SK-N-MC (cell line): ENCODE measurements around the gene SLFN13.
"Not testable (repeated sequence)": the region's sequence is repeated elsewhere in the genome, so short reads cannot be mapped to it uniquely, and the experiment has no call there.

ENCODE experiments used
- DNase-seq: peaks from one replicate; pipeline ENCODE4 v3.0.0-alpha.2; 2011; ENCODE audit warnings: low read depth, low spot score
- H3K27ac ChIP-seq: fragments of 200-600 bp; sonication (generic); 2 replicates; pipeline ENCODE4 v1.5.1; 2016; ENCODE audit warnings: mixed run types
- H3K36me3 ChIP-seq: fragments of 200-600 bp; sonication (generic); 2 replicates; pipeline ENCODE4 v1.6.1; 2017; ENCODE audit warnings: antibody characterized with exemption, low read length, mixed read lengths; ENCODE audit not compliant: insufficient read depth
- H3K4me3 ChIP-seq: fragments of 200-600 bp; sonication (generic); 2 replicates; pipeline ENCODE4 v1.5.1; 2016
- H3K9ac ChIP-seq: fragments of 200-600 bp; sonication (generic); 2 replicates; pipeline ENCODE4 v1.8.0; 2017; ENCODE audit warnings: mixed run types, mixed read lengths; ENCODE audit not compliant: insufficient read length
- H3K9me3 ChIP-seq: fragments of 200-600 bp; sonication (generic); 2 replicates; pipeline ENCODE4 v1.6.1; 2017; ENCODE audit warnings: low read depth, mild to moderate bottlenecking, antibody characterized with exemption, low read length, moderate library complexity, mixed read lengths
- EZH2 ChIP-seq: fragments of 200-600 bp; sonication (generic); IDR thresholded peaks from one replicate; pipeline ENCODE4 v1.6.1; 2017; ENCODE audit warnings: antibody characterized with exemption
- FOXP2 ChIP-seq: optimal IDR thresholded peaks from 2 replicates; pipeline ENCODE3; 2011; ENCODE audit warnings: mild to moderate bottlenecking, moderate library complexity; ENCODE audit not compliant: insufficient read depth; ENCODE audit errors: extremely low read length, control extremely low read depth
- POLR2AphosphoS5 ChIP-seq: IDR thresholded peaks from 2 replicates; pipeline ENCODE4 v1.6.1; 2012; ENCODE audit warnings: mild to moderate bottlenecking, low read depth, low read length, borderline replicate concordance

SLFN13 gene

GRCh38 chr17:35448899-35449227 is 297 bp upstream of the SLFN13 start:
- H3K4me3 ChIP-seq, result no peak overlapping the region
- TF ChIP-seq EZH2, result no peak
- TF ChIP-seq POLR2AphosphoS5, result no peak
- TF ChIP-seq FOXP2, result no peak
- no peak for DNase-seq
- no peaks in the 10 kb centered on the region for H3K9me3 ChIP-seq
- H3K9ac ChIP-seq, result no peak overlapping the region
- no peak overlapping the region for H3K27ac ChIP-seq
- no peaks in the 10 kb centered on the region for H3K36me3 ChIP-seq

GRCh38 chr17:35447499-35447898 is 1.1 kb downstream of the SLFN13 start:
- Histone ChIP-seq H3K27ac (no peak overlapping the region), H3K4me3 (no peak overlapping the region), H3K9me3 (no peaks in the 10 kb centered on the region), H3K9ac (no peak overlapping the region), H3K36me3 (no peaks in the 10 kb centered on the region)
- DNase-seq, result no peak
- TF ChIP-seq POLR2AphosphoS5, result no peak
- TF ChIP-seq FOXP2, result no peak
- no peak for TF ChIP-seq EZH2

DNA sequence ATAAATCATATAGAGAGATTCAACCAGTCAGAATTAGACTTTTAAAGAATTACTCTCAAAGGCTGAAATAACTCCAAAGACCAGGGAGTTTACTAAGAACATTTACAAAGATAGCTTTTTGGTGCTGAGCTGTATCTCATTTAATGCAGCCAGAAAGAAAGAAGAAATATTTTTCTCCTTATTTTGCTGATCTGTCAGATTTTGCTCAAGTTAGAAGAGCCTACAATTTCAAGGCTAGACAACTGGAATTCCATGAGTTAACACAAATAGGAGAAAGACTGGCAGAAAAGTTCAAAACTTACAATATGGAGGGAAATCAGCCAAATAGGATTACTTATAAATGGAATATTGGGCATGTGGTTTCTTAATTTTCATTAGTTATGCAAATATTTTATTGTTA is 10.1 kb downstream of the SLFN13 start:
- H3K36me3 ChIP-seq, result no peaks in the 10 kb centered on the region
- H3K9me3 ChIP-seq, result no peaks in the 10 kb centered on the region
- TF ChIP-seq FOXP2, result no peak
- no peak for TF ChIP-seq POLR2AphosphoS5
- no peak for TF ChIP-seq EZH2
- DNase-seq, result no peak
- no peak overlapping the region for H3K9ac ChIP-seq
- peak overlapping the region; percentile 80 for H3K27ac ChIP-seq
- no peak overlapping the region for H3K4me3 ChIP-seq

DNA sequence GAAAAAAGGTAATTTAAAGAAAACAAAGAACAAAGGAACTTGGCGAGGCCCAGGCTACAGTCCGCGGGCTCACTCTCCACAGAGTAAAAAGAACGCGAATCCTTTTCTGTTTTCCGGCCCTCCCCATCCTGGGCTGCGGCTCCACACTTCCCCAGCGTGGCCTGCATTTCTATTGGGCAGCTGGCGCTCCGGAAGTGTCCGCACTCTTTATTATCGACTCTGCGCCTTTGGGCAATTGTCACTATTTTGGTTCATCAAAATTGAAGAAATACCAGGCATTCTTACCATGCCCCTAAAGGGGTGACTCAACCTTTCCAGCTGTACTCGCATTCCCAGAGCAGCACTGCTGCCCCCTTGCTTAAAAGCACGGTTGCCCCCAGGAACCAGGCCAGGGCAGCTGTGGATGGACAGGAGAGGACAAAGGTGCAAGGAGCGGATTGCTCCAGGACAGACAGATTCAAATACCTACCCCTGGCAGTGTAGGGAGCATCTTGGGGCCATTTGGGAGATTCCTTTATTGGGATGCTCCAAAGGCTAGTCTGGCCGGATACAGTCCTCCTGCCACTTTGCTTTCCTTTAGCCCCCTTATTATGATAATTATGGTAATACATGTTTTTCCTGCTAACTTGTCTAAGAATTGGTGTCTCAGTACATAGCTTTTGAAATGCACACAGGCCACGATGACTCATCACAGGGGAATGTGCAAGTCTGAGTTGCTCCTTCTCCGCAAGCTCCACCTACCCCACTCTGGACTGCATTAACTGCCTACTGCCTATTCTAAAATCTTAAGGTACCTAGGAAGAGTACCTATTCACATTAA is 15.3 kb downstream of the SLFN13 start:
- Histone ChIP-seq H3K9ac (no peak overlapping the region), H3K36me3 (no peaks in the 10 kb centered on the region), H3K9me3 (no peaks in the 10 kb centered on the region), H3K27ac (peak overlapping the region; percentile 90), H3K4me3 (peak overlapping the region; percentile 29)
- DNase-seq, result peak; percentile 87
- no peak for TF ChIP-seq EZH2
- TF ChIP-seq FOXP2, result peak; percentile 72

DNA sequence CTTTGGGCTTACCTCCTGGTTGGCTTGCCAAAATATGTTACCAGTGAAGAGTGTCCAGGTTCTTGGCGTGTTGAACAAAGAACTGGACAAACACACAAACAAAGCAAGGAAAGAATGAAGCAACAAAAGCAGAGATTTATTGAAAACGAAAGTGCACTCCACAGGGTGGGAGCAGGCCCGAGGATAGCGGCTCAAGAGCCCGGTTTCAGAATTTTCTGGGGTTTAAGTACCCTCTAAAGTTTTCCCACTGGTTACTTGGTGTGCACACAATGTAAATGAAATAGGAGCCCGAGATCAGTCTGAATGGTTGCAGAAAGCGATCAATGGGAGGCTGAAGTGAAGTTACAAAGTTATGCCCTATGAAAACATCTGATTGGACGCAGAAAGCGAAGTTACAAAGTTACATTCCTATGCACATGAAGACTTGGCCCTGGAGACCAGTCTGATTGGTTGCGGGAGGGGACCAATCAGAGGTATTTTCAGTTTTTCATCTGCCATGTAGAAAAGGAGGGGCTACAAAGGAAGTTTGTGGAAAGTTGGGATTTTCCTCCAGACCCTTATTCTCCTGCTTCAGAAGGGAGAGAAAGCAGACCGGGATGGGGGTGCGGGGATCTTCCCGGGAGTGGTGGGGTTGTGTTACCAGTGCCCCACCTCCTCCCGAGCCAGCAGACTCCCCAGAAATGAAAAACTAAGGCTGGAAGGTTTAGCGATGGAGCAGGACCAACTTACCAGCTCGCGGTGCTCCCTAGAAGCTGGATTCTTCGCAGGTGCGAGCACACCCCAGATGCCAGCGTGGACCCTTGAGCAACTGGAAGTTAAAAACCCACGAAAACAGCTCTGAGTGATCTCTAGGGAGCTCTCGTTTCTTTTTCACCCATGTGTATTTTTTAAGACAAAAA is 16.1 kb downstream of the SLFN13 start, which contains the start of gene SLFN12:
TSS of gene SLFN12 (minus strand) at position 325 of the 899 bp plus-strand sequence. CDS start 9,472 bp downstream, outside the sequence.
- Histone ChIP-seq H3K4me3 (peak within 1 kb of the TSS; percentile 29; the same call in 1 of the 2 replicates), H3K9me3 (no peaks in the 10 kb centered on the region), H3K9ac (no peak within 1 kb of the TSS), H3K36me3 (no peaks in the 10 kb centered on the region), H3K27ac (peak within 1 kb of the TSS; percentile 90)
- no peak for TF ChIP-seq FOXP2
- TF ChIP-seq EZH2, result no peak
- no peak for DNase-seq

DNA sequence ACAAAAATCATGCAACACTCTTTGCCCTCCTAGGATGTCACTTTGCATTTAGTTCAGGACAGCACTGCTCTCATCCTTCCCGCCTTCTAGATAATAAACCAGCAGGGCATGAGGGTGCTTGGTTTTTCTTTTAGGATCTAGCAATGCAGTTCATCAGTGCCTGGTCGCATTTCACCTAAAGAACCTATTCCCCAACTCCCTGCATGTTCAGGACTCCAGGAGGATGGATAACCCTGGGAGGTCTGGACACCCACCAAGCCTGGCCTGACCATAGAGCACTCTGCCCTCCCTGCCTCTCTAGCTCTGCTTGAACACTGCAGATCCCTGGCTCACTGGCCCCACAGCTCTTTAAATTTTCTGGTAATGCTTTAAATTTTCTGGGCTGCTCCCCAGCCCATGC is 18.9 kb downstream of the SLFN13 start:
- DNase-seq, result no peak
- Histone ChIP-seq H3K9ac (no peak overlapping the region), H3K4me3 (no peak overlapping the region), H3K27ac (no peak overlapping the region), H3K36me3 (no peaks in the 10 kb centered on the region), H3K9me3 (no peaks in the 10 kb centered on the region)
- TF ChIP-seq EZH2, result no peak
- no peak for TF ChIP-seq POLR2AphosphoS5
- no peak for TF ChIP-seq FOXP2

DNA sequence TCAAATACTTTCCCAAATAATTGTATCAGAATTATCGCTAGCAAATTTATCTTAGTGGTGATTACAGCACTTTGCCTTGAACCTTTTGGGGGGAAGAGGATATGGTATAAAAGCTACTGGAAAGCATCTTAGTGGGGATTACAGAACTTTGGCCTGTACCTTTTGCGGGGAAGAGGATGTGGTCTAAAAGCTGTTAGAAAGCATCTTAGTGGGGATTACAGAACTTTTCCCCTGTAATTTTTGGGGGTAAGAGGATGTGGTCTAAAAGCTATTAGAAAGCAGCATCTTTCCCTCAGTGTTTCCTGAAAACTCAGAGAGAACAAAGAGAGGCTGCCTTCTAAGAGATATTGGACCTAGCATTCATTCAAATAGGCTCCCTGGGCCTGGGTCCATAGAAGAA is 20.3 kb downstream of the SLFN13 start:
- H3K27ac ChIP-seq, result no peak overlapping the region

DNA sequence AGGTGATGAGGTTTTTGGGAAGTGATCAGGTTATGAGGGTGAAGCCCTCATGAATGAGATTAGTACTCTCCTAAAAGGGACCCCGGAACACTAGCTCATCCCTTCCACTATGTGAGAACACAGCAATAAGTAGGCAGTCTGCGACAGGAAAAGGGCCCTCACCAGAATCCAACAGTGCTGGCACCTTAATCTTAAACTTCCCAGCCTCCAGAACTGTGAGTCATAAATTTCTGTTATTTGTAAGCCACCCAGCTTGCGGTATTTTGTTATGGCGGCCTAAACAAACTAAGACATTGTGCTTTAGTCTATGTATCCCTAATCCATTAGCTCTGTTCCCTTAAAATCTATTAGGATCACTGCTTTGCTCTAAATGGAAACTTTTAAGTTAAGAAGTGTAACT is 24.8 kb downstream of the SLFN13 start:
- TF ChIP-seq EZH2 (no peak), POLR2AphosphoS5 (no peak), FOXP2 (no peak)
- DNase-seq, result no peak

More for the DNA sequence above, 20.3 kb downstream of the SLFN13 start:
- Histone ChIP-seq H3K9ac (no peak overlapping the region), H3K36me3 (no peaks in the 10 kb centered on the region), H3K4me3 (no peak overlapping the region), H3K9me3 (no peaks in the 10 kb centered on the region)
- DNase-seq, result no peak
- no peak for TF ChIP-seq POLR2AphosphoS5
- no peak for TF ChIP-seq EZH2
- no peak for TF ChIP-seq FOXP2

DNA sequence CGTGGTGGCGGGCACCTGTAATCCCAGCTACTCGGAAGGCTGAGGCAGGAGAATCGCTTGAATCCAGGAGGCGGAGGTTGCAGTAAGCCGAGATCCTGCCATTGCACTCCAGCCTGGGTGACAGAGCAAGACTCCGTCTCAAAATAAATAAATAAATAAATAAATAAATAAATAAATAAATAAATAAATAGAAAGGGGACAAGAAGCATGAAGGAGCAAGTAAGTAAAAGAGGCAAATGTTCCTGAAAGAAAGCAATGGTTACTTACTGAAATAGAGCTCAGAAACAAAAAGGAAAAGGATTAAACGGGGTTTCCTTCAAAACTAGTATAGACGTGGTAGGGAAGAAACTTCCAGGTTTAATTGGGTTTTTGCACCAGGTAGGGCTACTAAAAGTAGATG is 27.5 kb downstream of the SLFN13 start:
- not testable (repeated sequence) for H3K9me3 ChIP-seq, H3K4me3 ChIP-seq, DNase-seq, H3K27ac ChIP-seq, H3K36me3 ChIP-seq, H3K9ac ChIP-seq

More for the DNA sequence above, 24.8 kb downstream of the SLFN13 start:
- H3K9ac ChIP-seq, result no peak overlapping the region
- no peaks in the 10 kb centered on the region for H3K36me3 ChIP-seq
- no peak overlapping the region for H3K4me3 ChIP-seq
- no peak overlapping the region for H3K27ac ChIP-seq
- no peaks in the 10 kb centered on the region for H3K9me3 ChIP-seq
